ENCODE measurements around the gene VPREB3.
A peak's percentile ranks its signal among the peaks of the same experiment; 100 is the strongest.

Gene VPREB3

DNA sequence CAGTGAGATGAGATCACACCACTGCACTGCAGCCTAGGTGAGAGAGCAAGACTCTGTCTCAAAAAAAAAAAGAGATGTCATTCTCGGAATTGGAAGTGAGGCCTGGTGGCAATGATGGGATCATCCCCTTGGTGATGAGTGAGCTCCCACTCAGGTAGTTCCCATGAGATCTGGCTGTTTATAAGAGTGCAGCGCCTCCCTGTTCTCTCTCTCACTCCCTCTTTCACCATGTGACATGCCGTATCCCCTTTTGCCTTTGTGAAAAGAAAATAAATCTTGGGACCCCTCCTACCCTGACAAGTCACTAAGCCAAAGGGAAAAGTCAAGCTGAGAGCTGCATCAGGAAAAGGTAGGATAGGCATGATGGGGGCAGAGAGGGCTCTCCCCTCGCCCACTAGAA, 32.1 kb downstream of the VPREB3 start:
- no peak for DNase-seq

DNA sequence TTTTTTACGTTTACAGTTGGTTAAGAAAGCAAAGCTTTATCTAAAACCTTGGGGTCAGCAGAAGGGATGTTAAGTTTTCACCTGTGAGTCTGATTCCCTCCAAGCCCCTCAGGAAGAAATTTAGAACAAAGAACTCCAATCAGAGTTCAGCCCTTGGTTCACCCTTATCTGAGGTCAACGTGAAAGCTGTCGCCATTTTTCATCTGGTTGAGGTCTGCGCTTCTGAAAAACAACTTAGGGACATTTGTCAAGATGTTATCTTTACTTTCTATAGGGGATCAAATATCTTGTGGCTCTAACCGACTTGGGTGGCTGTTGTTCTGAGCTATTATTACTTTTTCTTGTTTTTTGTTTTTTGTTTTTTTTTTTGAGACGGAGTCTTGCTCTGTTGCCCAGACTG, 33.4 kb downstream of the VPREB3 start:
- no peak for DNase-seq

DNA sequence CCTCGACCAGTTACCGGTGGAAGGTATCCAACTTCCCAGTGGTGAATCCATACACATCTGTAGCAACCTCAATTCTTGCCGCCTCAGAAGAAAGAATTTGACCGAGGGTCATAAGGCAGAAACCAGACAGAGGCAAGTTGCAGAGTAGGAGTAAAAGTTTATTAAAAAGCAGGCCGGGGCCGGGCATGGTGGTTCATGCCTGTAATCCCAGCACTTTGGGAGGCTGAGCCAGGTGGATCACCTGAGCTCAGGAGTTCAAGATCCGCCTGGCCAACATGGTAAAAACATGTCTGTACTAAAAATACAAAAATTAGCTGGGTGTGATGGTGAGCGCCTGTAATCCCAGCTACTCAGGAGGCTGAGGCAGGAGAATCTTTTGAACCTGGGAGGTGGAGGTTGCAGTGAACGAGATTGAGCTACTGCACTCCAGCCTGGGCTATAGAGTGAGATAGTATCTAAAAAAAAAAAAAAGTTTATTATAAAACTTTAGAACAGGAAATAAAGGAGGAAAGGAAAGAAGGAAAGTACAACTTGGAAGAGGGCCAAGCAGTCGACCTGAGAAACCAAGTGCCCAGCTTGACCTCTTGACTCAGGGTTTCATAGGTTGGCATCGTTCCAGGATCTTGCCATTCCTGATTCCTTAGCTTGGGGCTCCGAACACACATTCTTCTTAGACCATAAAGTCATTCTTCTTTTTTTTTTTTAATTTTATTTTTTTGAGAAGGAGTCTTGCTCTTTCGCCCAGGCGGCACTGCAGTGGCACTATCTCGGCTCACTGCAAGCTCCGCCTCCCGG, 35.7 kb downstream of the VPREB3 start:
- no peak for DNase-seq

DNA sequence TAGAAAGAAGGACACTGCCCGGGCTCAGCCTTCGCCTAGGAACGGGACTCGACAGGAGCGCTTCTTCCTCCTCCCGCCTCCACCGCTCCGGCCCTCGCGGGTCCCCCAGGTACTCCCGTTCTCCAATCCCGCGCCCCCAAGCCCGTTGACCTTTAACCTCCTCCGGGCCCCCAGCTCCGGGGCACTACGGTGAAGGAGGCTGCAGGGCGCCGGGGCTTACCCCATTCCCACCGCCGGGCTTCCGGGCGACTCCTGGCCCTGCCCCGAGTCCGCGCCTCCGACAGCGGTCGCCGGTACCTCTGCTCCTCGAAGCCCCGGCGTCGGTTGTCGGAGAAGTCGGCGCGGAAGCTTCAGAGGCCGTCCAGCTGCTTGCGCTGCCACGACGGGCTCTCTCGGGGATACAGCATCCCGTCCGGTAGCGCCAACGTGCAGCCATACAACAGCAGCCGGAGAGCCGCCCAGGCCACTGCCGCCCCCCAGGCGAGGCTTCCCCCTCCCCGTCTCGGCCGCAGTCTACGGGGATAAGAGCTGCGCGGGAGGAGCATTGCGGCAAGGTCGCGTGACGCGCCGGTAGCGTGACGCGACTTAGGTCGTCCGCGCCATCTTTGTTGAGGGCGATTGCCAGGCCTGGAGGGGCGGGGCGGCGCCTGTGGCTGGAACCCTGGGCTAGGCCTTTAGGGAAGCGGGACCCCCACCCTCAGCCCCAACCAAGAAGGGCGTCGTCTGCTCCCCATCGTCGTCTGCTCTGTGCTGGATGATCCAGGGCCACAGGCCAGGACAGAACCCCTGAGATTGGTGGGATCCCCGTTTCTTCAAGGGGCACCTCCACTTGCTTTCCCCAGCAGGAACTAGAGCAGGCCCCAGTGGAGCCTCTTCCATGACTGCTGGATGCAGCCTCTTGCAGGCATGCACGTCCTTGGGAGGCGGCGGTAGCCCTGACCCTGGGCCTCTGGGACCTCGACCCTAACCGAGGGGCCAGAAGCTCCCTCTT, 37.1 kb downstream of the VPREB3 start:
- DNase-seq: peak; percentile 78

DNA sequence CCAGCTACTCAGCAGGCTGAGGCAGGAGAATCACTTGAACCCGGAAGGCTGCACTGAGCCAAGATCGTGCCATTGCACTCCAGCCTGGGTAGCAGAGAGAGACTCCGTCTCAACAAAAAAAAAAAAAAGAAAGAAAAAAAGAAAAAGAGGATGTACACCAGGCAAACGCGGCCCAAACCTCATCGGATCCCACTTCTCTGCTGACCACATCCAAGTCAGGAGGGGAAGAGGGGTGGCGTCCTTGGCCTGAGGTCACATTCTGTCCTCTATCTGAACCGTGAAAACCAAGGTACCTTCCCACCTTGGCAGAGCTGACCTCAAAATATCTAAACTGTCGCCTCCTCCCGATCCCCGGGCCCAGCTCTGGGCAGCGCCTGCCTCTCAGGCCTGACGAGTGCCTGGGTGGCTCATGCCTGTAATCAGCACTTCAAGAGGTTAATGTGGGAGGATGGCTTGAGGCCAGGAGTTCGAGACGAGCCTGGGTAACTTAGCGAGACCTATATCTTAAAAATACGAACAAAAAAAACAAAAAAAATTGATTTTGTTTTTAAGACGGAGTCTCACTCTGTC, 38.3 kb downstream of the VPREB3 start:
- DNase-seq: no peak

DNA sequence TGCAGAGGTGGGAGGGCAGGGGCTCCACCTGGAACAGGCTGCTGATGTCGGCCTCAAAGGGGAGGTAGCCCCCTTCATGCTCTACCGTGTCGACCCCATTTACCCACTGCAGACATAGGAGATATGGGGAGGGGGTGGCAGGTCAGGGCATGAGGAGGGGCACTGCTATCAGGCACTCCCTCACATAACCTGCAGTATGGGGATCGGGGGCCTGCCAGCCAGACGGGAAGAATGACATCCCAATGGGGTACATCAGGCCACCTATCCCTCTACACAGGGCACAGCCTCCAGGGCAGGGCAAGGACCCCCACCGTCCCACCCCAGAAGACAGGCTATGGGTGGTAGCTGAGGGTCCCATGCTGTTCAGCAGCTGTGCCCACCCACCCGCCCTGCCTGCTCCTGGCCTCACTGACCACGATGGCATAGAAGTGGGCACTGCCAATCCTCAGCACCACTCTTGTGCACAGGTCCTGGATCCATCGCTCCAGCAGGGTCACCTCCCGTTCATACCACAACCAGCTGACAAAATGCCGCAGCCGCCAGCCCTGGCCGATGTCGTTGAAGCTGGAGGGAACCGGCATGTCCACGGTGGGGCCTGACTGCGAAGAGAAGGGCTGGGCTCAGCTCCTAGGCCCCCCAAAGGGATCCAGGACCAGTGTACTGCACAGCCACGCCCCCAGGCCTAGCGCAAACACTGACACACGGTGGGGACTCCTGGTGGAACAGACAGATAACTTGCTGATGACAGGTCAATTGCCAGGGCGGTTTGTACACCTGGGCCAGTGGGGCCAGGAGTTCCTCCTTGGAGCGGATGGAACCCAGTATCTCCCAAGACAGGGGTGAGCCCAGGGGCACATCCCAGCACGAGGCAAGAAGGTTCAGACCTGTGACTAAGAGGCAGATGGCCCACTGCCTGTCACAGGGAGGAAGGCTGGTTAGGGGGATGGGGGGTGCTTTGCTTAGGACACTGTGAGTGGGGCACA, 39.3 kb downstream of the VPREB3 start:
- no peak for DNase-seq

DNA sequence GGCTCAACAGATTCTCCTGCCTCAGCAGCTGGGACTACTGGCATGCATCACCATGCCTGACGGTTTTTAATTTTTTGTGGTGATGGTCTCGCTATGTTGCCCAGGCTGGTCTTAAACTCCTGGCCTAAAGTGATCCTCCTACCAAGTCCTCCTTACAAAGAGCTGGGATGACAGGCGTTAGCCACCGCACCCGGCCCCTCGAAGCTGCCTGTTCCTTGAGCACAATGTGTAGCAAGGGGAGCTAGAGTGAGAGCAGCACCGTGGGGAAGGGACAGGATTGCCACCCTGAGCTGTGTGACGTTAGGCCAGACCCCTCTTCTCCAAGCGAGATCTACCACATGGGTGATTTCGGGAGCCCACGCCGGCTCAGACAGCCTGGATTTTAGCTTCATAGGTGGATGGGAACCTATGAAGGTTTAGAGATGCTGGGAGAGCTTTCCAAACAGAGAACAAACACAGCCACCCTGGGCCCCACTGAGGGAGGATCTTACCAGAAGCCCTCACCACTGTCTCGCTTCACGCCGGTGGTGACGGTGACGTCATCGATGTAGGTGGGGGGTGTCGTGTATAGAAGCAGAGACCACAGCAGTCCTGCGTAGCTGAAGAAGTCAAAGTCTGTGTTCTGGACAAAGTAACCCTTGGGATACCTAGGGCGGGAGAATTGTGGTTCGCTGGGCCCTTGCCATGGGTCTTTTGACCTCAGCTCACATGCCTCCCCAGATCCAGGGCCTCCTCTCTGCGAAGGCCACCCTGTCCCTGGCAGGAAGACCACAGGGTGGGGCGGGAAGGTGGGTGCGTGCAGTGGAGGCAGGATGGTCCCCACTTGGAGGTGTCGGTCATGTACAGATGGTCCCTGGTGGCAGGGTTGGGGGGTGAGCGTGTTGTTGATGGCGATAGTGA, 40.3 kb downstream of the VPREB3 start:
- DNase-seq: no peak

DNA sequence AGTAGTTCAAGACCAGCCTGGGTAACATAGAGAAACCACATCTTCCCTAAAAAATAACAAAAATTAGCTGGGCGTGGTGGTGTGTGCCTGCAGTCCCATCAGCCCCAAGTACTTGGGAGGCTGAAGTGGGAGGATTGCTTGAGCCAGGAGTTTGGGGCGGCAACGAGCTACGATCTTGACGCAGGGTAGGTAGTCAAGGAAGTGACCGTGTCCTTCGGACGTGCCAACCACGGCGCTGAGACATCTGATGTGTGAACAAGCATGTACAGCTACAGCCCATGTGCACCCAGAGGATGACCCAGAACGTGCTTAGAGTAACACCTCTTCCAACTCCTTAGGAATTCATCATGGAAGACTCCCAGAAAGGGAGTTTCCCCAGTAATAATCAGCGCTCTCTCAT, 42.0 kb downstream of the VPREB3 start:
- DNase-seq: no peak

DNA sequence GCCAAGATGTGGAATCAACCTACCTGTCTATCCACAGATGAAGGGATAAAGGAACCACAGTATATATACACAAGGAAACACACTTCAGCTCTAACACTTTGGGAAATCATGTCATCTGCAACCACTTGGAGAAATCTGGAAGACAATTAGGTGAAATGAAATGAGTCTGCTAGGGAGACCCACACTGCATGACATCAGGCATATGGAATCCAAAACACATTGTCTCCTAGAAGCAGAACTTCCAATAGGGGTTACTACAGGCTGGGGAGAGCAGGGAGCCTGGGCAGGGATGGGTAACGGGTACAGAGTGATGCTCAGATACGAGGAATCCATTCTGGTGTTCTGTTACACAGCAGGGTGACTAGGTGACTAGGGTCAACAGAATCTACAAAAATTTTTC, 45.1 kb downstream of the VPREB3 start:
- no peak for DNase-seq

DNA sequence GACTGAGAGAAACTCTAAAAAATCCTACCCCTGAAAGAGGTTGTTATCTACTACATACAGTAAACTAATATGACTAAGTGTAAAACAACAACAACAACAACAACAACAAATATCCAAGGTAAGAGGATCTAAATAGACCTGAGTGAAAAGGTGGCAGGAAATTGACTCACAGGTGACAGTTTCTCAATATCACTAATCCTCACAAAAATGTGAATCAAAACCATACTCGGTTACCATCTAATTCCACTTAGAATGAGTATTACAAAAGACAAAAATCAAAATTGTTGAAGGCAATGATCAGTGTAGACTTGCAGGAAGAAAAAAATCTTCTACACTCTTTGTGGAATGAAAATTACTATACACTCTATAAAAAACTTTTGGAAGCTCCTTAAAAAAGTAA, 46.0 kb downstream of the VPREB3 start:
- no peak for DNase-seq

DNA sequence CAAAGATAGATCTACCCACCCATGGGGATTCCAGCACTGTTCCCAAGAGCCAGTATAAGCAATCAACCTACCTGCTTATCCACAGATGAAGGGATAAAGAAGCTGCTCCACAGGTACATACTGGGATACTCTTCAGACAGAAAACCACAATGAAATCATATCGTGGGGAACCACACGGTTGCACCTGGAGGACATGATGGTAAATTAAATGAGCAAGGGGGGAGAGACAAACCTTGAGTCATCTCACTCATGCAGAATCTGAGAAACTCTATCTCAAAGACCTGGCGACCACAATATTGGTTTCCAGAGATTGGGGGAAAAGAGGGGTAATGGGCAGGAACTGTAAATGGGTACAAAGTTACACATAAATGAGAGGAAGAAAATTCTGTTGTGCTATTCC, 48.9 kb downstream of the VPREB3 start:
- no peak for DNase-seq

DNA sequence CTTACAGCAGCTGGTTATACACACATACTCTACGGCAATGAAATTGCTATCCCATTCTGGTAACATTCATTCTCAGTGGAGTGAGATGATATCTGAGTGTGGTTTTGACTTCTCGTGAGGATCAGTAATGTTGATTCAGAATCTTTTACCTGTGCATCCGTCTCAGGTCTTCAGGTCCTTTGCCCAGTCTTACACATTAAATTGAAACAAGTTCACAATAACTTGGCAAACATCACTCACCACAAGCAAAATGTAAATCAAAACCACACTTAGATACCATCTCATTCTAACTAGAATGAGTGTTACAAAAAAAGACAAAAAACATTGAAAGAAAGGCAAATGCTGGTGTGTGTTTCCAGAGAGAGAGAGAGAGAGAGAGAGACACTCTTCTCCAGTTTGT, 49.4 kb downstream of the VPREB3 start:
- DNase-seq: no peak

DNA sequence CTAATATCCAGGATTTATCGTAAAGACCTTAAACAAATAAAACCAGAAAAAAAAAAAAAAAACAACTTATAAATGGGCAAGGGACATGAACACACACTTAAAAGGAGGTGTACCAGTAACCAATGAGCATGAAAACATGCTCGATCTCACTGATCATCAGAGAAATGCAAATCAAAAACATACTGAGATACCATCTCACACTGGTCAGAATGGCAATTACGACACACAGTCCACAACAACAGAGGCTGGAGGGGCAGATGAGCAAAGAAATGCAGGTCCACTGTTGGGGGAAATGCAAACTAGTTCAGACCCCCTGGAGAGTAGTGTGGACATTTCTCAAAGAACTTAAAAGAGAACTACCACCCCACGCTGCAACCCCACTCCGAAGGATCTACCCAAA, 50.2 kb downstream of the VPREB3 start:
- no peak for DNase-seq
